HG03039 (cell line): Measurements from ENCODE around the gene SMIM41.

Experiments
- ATAC-seq: cut with Tn5 transposase; IDR thresholded peaks from one replicate; pipeline ENCODE4 v1.9.1; 2021; ENCODE audit warnings: mild to moderate bottlenecking, moderate library complexity; ENCODE audit not compliant: unreplicated experiment

SMIM41 gene

GRCh38 chr12:52062167-52063081, 17.1 kb upstream of the SMIM41 start:
- no peak for ATAC-seq

DNA sequence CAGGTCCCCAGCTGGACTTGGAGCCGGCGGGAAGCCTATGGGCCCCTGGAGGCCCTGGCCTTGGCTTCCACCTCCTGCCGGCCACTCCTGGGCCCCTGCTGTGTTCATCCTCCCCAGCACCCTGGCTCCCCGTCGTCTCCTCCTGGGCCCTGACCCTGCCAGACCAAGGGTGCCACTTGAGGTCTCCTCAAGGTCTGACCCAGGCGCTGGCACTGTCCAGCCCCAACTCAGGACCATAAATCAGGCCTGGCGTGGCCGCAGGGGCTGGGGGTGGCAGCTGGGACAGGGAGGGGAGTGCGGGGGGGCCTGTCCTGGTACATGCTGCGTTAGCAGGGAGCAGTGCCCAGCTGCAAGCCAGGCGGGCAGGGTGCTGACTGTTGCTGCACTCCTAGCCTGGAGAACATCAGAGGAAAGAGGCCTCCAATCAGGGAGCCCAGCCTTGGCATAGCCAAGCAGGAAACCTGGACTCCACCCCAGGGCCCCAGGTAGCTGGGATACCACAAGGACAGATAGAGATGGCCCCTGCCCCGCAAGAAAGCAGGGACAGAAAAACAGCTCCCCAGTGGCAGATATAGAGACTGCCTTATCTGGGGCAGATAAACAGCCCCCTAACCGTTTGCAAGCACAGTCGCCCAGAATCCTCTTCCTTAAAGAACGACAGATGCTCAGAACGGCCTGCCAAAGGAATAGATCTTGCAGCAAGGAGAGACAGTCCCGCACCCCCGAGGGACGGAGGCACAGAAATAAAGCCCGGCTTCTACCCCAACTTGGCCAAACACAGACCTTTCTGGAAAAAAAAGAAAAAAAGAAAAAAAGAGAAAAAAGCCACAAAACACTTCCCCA, 16.2 kb upstream of the SMIM41 start:
- no peak for ATAC-seq

DNA sequence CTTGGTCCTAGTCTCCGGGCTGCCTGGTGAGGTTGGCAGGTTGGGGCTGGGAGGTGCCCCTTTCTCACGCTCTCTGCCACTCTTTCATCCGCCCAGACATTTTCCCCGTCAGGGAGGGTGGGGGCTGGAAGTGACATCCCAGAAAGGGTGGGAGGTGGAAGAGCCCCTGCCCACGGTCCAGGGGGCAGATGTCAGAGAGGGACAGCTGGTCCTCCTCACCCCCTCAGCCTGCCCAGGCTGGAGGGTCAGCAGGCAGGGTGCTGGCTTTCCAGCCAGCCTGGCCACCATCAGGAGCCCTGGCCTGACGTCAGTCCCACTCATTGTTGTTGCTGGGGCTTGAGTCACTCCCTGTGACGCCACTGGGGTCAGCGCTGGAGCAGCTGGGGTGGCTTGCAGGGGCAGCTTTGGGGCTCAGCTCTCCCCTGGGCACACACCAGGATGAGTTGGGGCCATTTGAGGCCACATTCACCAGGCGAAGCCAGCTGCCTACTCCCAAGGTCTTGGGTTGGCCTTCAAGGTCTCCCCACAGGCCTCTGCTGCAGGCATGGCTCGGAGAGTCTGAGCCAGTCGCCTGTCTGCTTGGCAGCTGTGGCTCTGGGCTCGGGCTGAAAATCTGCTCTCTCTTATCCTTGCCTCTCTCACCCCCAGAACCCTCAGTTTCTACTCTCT, 15.4 kb upstream of the SMIM41 start:
- no peak for ATAC-seq

- no peak for ATAC-seq
Measured at GRCh38 chr12:52066346-52067080, 13.0 kb upstream of the SMIM41 start.

DNA sequence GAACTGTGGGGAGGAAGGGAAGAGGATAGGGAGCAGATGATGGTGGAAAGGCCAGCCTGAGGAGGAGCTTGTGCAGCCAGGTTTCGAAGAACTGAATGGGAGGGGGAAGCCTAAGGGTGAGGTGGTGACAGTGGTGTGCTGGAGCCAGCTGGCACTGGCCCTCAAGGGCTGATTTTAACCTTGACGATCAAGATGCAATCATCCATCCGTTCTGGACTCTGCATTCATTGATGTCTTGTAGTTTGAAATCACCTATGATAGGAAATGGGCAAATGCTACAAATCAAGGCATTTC, 12.5 kb upstream of the SMIM41 start:
- no peak for ATAC-seq

DNA sequence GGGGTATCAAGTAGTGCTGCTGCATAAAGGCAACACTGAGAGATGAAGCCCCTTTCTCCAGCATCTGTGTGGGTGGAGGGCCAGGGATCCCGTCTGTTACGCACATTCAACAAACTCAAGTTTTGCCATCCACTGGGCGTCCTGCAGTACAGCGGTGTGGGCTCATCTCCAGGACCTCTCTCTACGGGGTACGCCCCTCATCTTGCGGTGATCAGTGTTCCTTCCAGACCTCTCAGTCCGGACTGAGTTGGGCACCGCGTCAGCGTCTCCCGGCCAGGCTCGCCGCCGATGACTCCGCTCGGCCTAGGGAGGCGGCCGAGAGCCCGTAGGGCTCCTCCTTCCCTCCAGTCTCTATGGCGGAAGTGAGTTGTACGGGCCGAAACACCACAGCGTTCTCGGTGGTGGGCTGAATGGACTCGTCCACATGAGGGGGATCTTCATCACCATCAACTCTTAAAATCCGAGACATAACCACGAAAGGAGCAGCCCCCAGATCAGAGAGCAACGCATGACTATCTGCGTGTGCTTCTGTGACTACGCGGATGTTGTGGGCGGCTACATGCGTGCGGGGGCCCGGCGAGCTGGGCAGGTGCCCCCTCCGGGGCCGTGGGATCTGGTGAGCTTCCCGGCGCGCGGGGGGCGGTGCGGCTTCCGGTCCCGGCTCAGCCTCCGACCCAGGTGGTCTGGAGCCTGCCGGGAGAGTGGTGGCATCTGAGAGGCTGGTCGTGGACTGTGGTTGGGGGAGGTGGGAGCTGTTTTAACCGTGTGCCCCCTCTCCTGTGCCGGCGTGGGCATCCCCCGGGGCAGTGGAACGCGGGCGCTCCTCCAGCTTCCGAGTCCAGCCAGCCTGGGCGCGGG, 9.9 kb upstream of the SMIM41 start, which contains the start of gene ATG101:
Gene ATG101, plus strand, starts transcription at position 652 of the 858 bp plus-strand sequence. CDS start 3,673 bp downstream, outside the sequence.
- peak; percentile 94 for ATAC-seq

- ATAC-seq: peak; percentile 16
Measured at GRCh38 chr12:52070185-52070925, 9.1 kb upstream of the SMIM41 start.

GRCh38 chr12:52073531-52074381, 5.7 kb upstream of the SMIM41 start:
- ATAC-seq: no peak

GRCh38 chr12:52074971-52075724, 4.4 kb upstream of the SMIM41 start:
- ATAC-seq: no peak

DNA sequence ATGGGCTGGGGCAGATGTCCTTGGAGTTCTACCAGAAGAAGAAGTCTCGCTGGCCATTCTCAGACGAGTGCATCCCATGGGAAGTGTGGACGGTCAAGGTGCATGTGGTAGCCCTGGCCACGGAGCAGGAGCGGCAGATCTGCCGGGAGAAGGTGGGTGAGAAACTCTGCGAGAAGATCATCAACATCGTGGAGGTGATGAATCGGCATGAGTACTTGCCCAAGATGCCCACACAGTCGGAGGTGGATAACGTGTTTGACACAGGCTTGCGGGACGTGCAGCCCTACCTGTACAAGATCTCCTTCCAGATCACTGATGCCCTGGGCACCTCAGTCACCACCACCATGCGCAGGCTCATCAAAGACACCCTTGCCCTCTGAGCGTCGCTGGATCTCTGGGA, 2.7 kb upstream of the SMIM41 start:
- ATAC-seq: no peak

DNA sequence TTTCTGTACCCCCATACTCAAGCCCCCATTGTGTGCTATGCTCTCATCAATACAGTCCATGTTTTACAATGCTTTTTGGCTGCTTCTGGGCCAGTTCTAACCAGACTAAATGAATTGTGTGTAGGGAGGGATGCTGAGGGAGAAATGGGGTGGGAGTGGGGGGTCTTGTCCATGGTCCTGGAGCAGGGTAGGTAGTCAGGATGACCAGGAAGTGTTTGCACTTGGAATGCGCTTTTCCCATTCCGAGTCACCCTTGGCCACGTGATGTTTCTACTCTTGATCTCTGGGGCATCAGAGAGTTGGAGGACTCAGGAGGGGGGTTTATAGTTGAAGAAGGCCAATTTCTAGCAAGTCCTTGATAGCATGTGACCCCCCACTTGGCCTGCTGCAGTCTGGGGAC, 1.2 kb upstream of the SMIM41 start:
- no peak for ATAC-seq

DNA sequence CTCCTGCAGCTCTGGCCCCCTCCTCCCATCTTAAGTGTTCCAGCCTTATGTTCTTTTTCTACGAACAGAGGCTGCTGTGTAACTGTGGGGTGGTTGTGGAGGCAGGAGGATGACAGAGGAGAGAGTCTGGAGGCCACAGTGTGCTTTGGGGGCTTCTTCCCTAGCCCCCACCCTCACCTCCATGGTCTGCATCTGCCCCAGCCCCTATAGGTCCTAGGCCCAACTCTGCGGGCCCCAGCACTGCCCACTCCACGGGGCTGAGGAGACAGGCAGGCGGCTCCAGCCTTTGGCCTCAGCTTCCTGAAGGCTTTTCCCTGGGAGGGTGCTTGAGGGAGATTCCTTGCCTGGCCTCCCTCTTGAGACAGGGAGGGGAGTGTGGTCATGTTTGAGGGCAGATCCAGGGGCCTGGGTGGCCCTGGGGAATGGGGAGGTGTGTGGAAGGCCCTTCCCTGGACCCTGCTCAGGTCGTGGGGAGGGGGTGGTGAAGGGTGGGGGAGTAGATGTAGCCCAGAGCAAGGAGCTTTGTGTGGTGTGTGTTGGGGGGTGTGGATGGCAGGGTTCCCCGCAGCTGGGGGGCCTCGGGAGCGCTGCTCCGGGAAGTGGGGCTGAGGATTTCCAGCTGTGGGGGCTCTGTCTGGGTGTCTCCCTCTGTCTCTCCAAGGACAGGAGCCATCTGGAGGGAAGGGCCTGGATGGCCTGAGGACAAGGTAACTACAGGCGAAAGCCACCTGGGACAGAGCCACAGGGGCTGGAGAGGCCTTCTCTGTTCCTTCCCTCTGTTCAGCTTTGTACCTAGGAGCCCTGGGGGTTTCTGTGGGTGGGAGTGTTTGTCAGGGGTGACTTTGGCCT, 1.1 kb downstream of the SMIM41 start:
- no peak for ATAC-seq

- peak; percentile 48 for ATAC-seq
Measured at GRCh38 chr12:52081263-52081733, 1.8 kb downstream of the SMIM41 start.

DNA sequence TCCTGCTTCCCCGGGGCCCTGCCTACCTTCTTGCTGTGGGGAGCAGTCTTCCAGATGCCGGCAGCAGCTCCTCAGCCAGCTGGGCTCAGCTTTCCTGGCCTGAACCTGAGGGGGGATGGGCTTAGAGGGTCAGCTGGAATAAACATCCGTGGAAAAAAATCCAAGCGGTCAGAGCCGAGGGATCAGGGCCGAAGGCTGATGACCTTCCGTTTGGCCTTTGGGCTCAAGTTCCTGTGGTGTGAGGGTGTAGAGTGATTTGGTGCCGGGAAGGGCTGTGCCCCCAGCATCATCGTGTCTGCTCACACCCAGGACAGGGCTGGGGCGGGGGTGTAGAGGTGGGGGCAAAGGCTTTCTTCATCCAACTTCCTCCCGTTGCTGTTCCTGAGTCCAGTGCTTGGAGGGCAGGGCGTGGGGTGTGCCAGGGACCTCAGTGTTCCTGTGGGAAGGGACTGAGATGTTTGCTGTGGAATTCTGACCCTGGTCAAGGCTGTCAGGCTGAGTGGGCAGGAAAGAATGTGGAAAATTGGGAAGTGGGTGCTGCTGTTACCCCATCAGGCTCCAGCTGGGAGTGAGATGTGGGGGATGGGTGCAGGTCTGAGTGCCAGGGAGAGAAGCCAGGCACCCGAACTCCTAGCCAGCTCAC, 2.6 kb downstream of the SMIM41 start:
- no peak for ATAC-seq

DNA sequence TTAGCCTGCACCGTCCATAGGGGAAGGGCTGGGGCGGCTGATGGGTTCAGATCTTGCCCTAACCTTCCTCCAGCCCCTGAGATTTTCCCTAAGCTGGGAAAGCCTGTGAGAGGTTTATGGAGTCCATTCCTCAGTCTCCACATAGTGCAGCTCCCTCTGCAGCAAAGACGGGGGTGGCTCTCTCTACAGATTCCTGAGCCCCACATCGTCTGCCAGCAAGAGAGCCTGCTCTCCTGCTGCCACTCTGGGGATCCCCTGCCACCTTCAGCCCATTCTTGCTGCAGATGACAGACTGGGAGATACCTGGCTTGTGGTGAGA, 3.1 kb downstream of the SMIM41 start:
- no peak for ATAC-seq

- no peak for ATAC-seq
Measured at GRCh38 chr12:52082988-52083637, 3.6 kb downstream of the SMIM41 start.
